GM10847 (cell line): ENCODE results near the gene TM2D1.

Source experiments
- POLR2A ChIP-seq: IDR thresholded peaks from 2 replicates; pipeline ENCODE4 v1.6.1; 2011; ENCODE audit not compliant: insufficient read length; ENCODE audit errors: extremely low read depth

Gene TM2D1

DNA sequence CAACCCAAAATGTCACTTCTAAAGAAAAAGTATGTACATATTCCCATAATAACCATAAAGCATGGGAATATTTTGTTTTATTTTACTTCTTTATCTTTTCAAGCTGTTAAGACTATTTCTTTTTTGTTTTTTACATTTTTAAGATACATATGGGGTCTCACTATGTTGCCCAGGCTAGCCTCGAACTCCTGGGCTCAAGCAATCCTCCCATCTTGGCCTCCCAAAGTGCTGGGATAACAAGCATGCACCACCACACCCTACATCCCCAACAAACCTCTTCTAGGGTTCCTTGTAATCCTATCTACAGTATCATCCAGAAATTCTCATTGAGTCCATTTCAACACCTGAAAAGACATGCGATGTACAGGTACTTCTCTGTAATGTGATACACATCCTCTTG, 87.5 kb downstream of the TM2D1 start:
- TF ChIP-seq POLR2A, result no peak

DNA sequence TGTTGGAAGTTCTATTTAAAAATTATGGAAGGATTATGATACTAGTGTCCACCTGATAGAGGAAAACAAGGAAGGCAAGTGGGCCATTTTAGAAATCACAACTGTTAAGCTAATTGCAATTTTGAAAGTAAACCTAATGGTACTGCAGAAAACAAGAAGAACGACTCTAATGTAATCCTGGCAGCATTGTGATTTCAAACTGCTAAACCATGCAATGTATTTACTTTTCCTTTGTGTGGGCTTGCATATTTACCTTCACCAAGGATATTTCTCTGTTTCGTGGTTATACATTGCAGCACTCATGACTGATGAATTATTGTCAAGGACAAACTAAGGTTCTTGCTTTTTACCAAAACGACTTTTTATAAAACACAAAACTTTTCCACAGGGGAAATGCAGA, 88.1 kb downstream of the TM2D1 start:
- TF ChIP-seq POLR2A, result no peak

DNA sequence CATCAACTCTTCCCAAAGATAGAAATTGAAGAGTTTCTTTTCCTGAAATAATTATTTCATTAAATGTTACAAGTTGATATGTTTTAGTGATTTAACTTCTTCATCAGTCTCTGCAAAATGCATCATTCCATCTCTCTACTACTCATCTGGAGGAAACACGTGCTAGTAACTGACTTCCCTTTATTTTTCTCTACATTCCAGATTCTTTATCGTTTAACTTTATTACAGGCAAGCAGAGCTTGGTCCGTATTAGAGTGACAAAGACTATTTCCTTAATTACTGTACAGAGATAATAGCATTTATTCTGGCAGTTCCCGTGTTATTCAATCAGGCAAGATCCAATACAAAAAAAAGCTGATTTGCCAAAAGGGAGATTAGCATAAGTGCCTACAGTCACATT, 88.6 kb downstream of the TM2D1 start:
- no peak for TF ChIP-seq POLR2A

GRCh38 chr1:61635557-61635956, 89.4 kb downstream of the TM2D1 start:
- TF ChIP-seq POLR2A, result no peak

DNA sequence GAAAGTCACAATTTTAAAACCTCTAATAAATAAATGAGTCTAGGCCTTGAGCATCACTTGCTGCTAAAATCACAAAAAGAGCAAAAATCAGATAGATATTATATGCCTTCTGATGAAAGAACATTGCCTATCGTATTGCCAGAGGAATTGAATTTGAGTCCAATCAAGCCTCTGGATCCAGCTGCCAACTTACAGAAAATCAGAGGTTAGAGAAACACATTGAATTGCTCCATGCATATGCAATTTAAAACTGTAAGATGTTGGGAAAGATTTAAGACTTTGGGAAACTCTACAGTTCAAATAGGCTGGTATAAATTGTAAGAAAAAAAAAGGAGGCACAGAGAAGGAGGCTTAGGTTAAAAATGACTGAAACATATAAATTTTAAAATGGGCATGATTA, 93.5 kb downstream of the TM2D1 start:
- TF ChIP-seq POLR2A, result no peak
